Adrenal gland (tissue), 5 donors: Measurements from ENCODE around the gene FOXN3.

Experiments
- CTCF ChIP-seq, 6 experiments: fragments of 450-650 bp in 4 of 6; fragments of 200-600 bp in 2 of 6; sonication (generic) in 1 of 6; IDR thresholded peaks; 1 replicate in 5 of 6; 2 replicates in 1 of 6; pipeline versions ENCODE4 v1.5.1 to v1.8.0; 2016 to 2021; ENCODE audit warnings: antibody characterized with exemption in 6 of 6, mild to moderate bottlenecking in 2 of 6, moderate library complexity in 1 of 6
- POLR2A ChIP-seq, 2 donors: fragments of 450-650 bp; IDR thresholded peaks; one replicate each; pipeline ENCODE4 v1.6.1; 2017; ENCODE audit warnings: antibody characterized with exemption in 2 of 2, mild to moderate bottlenecking in 2 of 2, moderate library complexity in 1 of 2
- donor health status: DM: no; HTN: no; CAD: no.

- no peak for TF ChIP-seq CTCF (IDR thresholded peaks at IDR 0.05)
- TF ChIP-seq POLR2A (IDR thresholded peaks at IDR 0.05) = no peak
Measured at GRCh38 chr14:89327771-89328212, 89.2 kb downstream of the FOXN3 start.
